ENCODE results near the gene TMEM248. TPM values are rescaled to one million over a fixed set of nuclear protein-coding genes. Genes with fewer than 3 reads are reported as not detected.
"Not testable (repeated sequence)": the region's sequence is repeated elsewhere in the genome, so short reads cannot be mapped to it uniquely, and the experiment has no call there.

The TMEM248 gene
- 10 to 100 TPM; 52.1 to 64.9 TPM for total RNA-seq

GRCh38 chr7:66920769-66921395 is at the start of gene TMEM248:
TMEM248 (plus strand) TSS chr7:66921225; CDS start chr7:66941866, 20,641 bp downstream.
- H3K27ac ChIP-seq, result peak within 1 kb of the TSS; percentile 69 to 89 (median 84)
- 1 to 2% methylated on average over 16 to 42 of the region's 67 CpGs for WGBS, 2 donors
- no peaks in the 10 kb centered on the region for H3K36me3 ChIP-seq (replicated peaks in 1 of 2; ENCODE audit: insufficient read depth in 1 of 2, low read depth in 2 of 2)
- DNase-seq (peak; percentile 90 to 93 (median 92)), ATAC-seq (peak; percentile 97)
- peak within 1 kb of the TSS; percentile 67 to 82 for H3K4me3 ChIP-seq
- intact Hi-C loops (cut with DNase I), result no loop called here
- no peaks in the 10 kb centered on the region for H3K27me3 ChIP-seq
- TF ChIP-seq, protein P1, sequence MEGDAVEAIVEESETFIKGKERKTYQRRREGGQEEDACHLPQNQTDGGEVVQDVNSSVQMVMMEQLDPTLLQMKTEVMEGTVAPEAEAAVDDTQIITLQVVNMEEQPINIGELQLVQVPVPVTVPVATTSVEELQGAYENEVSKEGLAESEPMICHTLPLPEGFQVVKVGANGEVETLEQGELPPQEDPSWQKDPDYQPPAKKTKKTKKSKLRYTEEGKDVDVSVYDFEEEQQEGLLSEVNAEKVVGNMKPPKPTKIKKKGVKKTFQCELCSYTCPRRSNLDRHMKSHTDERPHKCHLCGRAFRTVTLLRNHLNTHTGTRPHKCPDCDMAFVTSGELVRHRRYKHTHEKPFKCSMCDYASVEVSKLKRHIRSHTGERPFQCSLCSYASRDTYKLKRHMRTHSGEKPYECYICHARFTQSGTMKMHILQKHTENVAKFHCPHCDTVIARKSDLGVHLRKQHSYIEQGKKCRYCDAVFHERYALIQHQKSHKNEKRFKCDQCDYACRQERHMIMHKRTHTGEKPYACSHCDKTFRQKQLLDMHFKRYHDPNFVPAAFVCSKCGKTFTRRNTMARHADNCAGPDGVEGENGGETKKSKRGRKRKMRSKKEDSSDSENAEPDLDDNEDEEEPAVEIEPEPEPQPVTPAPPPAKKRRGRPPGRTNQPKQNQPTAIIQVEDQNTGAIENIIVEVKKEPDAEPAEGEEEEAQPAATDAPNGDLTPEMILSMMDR (IDR thresholded peaks at IDR 0.05), result peak in 1 of 7 experiments; percentile 47
- peak in 1 of 3 donors; percentile 63 for TF ChIP-seq POLR2A (IDR thresholded peaks at IDR 0.05)
- H3K4me1 ChIP-seq, result peaks cover 26% of the 10 kb centered on the region
- H3K9me3 ChIP-seq, result no peaks in the 10 kb centered on the region

DNA sequence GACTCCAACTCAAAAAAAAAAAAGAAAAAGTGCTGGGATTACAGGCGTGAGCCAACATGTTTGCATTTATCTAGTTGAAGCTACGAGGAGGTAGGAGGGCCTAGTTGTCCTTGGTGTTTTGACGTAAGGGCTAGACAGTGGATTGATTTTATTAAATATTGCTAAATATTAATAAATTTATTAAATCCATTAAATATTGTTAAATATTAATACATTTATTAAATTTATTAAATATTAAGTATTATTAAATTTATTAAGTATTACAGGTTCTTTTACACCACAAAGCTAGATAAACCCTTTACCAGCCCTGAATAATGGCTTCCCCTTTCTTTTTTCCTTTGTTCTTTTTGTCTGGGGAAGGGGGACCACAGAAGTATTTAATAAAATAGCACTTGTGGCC is 47.5 kb upstream of the TMEM248 start:
- WGBS, 2 donors, result 85 to 92% methylated on average over 3 of the region's 3 CpGs
- Histone ChIP-seq H3K4me3 (no peak overlapping the region), H3K36me3 (replicated peaks in 1 of 2; ENCODE audit: insufficient read depth in 1 of 2, low read depth in 2 of 2) (no peaks in the 10 kb centered on the region), H3K27ac (no peak overlapping the region), H3K9me3 (no peaks in the 10 kb centered on the region), H3K27me3 (no peaks in the 10 kb centered on the region), H3K4me1 (no peaks in the 10 kb centered on the region)
- no peak for TF ChIP-seq POLR2A (IDR thresholded peaks at IDR 0.05)
- TF ChIP-seq, protein P1 (IDR thresholded peaks at IDR 0.05), result no peak
- intact Hi-C loops (cut with DNase I), result no loop called here
- DNase-seq (no peak), ATAC-seq (no peak)

GRCh38 chr7:66877577-66878300 is 43.3 kb upstream of the TMEM248 start:
- Histone ChIP-seq H3K27ac (no peak overlapping the region), H3K36me3 (replicated peaks in 1 of 2; ENCODE audit: insufficient read depth in 1 of 2, low read depth in 2 of 2) (no peaks in the 10 kb centered on the region), H3K9me3 (no peaks in the 10 kb centered on the region), H3K4me1 (no peaks in the 10 kb centered on the region), H3K4me3 (no peak overlapping the region), H3K27me3 (no peaks in the 10 kb centered on the region)
- intact Hi-C loops (cut with DNase I), result no loop called here
- TF ChIP-seq, protein P1 (IDR thresholded peaks at IDR 0.05), result no peak
- TF ChIP-seq POLR2A (IDR thresholded peaks at IDR 0.05), result no peak
- no peak for ATAC-seq
- DNase-seq, result no peak
- 89 to 91% methylated on average over 1 of the region's 1 CpG for WGBS, 2 donors

DNA sequence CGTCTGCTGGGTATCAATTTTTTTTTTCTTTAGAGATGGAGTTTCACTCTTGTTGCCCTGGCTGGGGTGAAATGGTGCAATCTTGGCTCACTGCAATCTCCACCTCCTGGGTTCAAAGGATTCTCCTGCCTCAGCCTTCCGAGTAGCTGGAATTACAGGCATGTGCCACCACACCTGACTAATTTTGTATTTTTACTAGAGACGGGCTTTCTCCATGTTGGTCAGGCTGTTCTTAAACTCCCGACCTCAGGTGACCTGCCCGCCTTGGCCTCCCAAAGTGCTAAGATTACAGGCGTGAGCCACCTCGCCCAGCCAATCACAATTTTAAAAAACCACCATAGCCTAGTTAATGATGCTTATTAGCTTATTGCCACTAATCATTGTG is 42.7 kb upstream of the TMEM248 start:
- H3K4me3 ChIP-seq; H3K27ac ChIP-seq; H3K4me1 ChIP-seq; H3K9me3 ChIP-seq; ATAC-seq; H3K27me3 ChIP-seq; H3K36me3 ChIP-seq (replicated peaks in 1 of 2; ENCODE audit: insufficient read depth in 1 of 2, low read depth in 2 of 2); intact Hi-C loops (cut with DNase I); DNase-seq: not testable (repeated sequence)
- WGBS, 2 donors, result 91 to 93% methylated on average over 7 of the region's 7 CpGs

DNA sequence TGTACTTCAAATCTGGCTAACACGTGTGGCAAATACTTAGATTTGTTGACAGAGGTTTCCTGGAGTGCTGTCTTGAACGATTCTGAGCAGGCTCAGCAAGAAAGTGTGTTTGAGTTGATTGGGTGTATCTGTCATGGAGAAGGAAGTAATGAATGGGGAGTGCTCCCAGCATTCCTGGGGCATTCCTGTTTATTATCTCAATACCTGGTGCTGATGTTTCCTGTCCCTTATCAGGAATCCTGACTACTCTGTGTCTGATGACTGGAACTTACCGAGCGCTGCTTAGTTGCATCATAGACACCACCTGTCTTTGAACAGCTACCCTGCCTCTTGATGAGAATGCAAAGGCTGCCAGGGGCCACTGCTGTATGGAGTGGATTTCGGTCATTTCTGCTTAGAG is 41.0 kb upstream of the TMEM248 start:
- TF ChIP-seq, protein P1 (IDR thresholded peaks at IDR 0.05), result no peak
- no peak for TF ChIP-seq POLR2A (IDR thresholded peaks at IDR 0.05)
- no peak overlapping the region for H3K27ac ChIP-seq
- DNase-seq, result no peak
- no peaks in the 10 kb centered on the region for H3K27me3 ChIP-seq
- intact Hi-C loops (cut with DNase I), result no loop called here
- no peaks in the 10 kb centered on the region for H3K4me1 ChIP-seq
- no peak for ATAC-seq
- H3K36me3 ChIP-seq (replicated peaks in 1 of 2; ENCODE audit: insufficient read depth in 1 of 2, low read depth in 2 of 2), result no peaks in the 10 kb centered on the region
- H3K9me3 ChIP-seq, result no peaks in the 10 kb centered on the region
- WGBS, 2 donors, result 59 to 64% methylated on average over 5 of the region's 5 CpGs
- H3K4me3 ChIP-seq, result no peak overlapping the region

- intact Hi-C loops (cut with DNase I); DNase-seq; H3K4me3 ChIP-seq; H3K27ac ChIP-seq; H3K4me1 ChIP-seq; ATAC-seq; H3K27me3 ChIP-seq; H3K36me3 ChIP-seq (replicated peaks in 1 of 2; ENCODE audit: insufficient read depth in 1 of 2, low read depth in 2 of 2); H3K9me3 ChIP-seq: not testable (repeated sequence)
- 88 to 94% methylated on average over 6 of the region's 6 CpGs for WGBS, 2 donors
These were observed 40.4 kb upstream of the TMEM248 start for GRCh38 chr7:66880577-66880976.
